ENCODE data around the gene CMBL. TPM values are rescaled to one million over a fixed set of nuclear protein-coding genes. Genes with fewer than 3 reads are reported as not detected.

Gene CMBL
- total RNA-seq, 1 donor from 2014 or later = 5.9 TPM

GRCh38 chr5:10320793-10321192, 13.1 kb upstream of the CMBL start:
- H3K36me3 ChIP-seq = no peaks in the 10 kb centered on the region
- H3K4me1 ChIP-seq = no peaks in the 10 kb centered on the region
- TF ChIP-seq CTCF (IDR thresholded peaks at IDR 0.05) (no peak), POLR2A (IDR thresholded peaks at IDR 0.05) (no peak)
- H3K4me3 ChIP-seq = no peak overlapping the region
- no peaks in the 10 kb centered on the region for H3K9me3 ChIP-seq
- no peaks in the 10 kb centered on the region for H3K27me3 ChIP-seq
- DNase-seq (ENCODE audit: extremely low spot score in 2 of 2) = no peak
- no peak overlapping the region for H3K27ac ChIP-seq
- intact Hi-C loops (cut with DNase I) = no loop called here

GRCh38 chr5:10319202-10319851, 11.6 kb upstream of the CMBL start:
- Histone ChIP-seq H3K4me3 (no peak overlapping the region), H3K27ac (no peak overlapping the region), H3K27me3 (no peaks in the 10 kb centered on the region), H3K4me1 (no peaks in the 10 kb centered on the region), H3K36me3 (no peaks in the 10 kb centered on the region), H3K9me3 (no peaks in the 10 kb centered on the region)
- TF ChIP-seq POLR2AphosphoS5 (IDR thresholded peaks at IDR 0.05; ENCODE audit: insufficient read depth in 1 of 2, low read depth in 1 of 2) (no peak), CTCF (IDR thresholded peaks at IDR 0.05) (no peak), POLR2A (IDR thresholded peaks at IDR 0.05) (no peak)
- DNase-seq (ENCODE audit: extremely low spot score in 2 of 2) = no peak
- intact Hi-C loops (cut with DNase I) = no loop called here

GRCh38 chr5:10317825-10318682, 10.4 kb upstream of the CMBL start:
- Histone ChIP-seq H3K36me3 (no peaks in the 10 kb centered on the region), H3K4me1 (no peaks in the 10 kb centered on the region), H3K4me3 (no peak overlapping the region), H3K27ac (no peak overlapping the region), H3K9me3 (no peaks in the 10 kb centered on the region), H3K27me3 (no peaks in the 10 kb centered on the region)
- DNase-seq (ENCODE audit: extremely low spot score in 2 of 2) = no peak
- no peak for TF ChIP-seq POLR2A (IDR thresholded peaks at IDR 0.05)
- TF ChIP-seq CTCF (IDR thresholded peaks at IDR 0.05) = no peak
- intact Hi-C loops (cut with DNase I) = no loop called here

- intact Hi-C loops (cut with DNase I) = no loop called here
- H3K9me3 ChIP-seq = no peaks in the 10 kb centered on the region
- no peak overlapping the region for H3K4me3 ChIP-seq
- TF ChIP-seq CTCF (IDR thresholded peaks at IDR 0.05) (no peak), POLR2AphosphoS5 (IDR thresholded peaks at IDR 0.05; ENCODE audit: insufficient read depth in 1 of 2, low read depth in 1 of 2) (no peak), POLR2A (IDR thresholded peaks at IDR 0.05) (no peak)
- H3K27me3 ChIP-seq = no peaks in the 10 kb centered on the region
- DNase-seq (ENCODE audit: extremely low spot score in 2 of 2) = no peak
- H3K4me1 ChIP-seq = no peaks in the 10 kb centered on the region
- H3K36me3 ChIP-seq = no peaks in the 10 kb centered on the region
- no peak overlapping the region for H3K27ac ChIP-seq
Observed at GRCh38 chr5:10315824-10316509, 8.3 kb upstream of the CMBL start.

All from vagina (tissue), 2 donors.